MG63 (cell line): ENCODE measurements around the gene NFIC. TPM values are rescaled to one million over a fixed set of nuclear protein-coding genes. Genes with fewer than 3 reads are reported as not detected.
"Not testable (repeated sequence)": the region's sequence is repeated elsewhere in the genome, so short reads cannot be mapped to it uniquely, and the experiment has no call there.

Experiments used
- DNase-seq: peaks from one replicate; pipeline ENCODE4 v3.0.0-alpha.2; 2020
- H3K27me3 ChIP-seq: fragments of 250-450 bp; sonication (Bioruptor Pico); 2 replicates; pipeline ENCODE4 v1.5.1; 2020; ENCODE audit warnings: mild to moderate bottlenecking, moderate library complexity
- H3K36me3 ChIP-seq: fragments of 250-450 bp; sonication (Bioruptor Pico); 2 replicates; pipeline ENCODE4 v1.5.1; 2020; ENCODE audit warnings: mild to moderate bottlenecking, moderate library complexity
- H3K4me3 ChIP-seq: fragments of 250-450 bp; sonication (Bioruptor Pico); 2 replicates; pipeline ENCODE4 v1.5.1; 2020; ENCODE audit warnings: mild to moderate bottlenecking, moderate library complexity
- H3K9me3 ChIP-seq: fragments of 250-450 bp; sonication (Bioruptor Pico); 2 replicates; pipeline ENCODE4 v1.5.1; 2020; ENCODE audit warnings: mild to moderate bottlenecking, moderate library complexity
- total RNA-seq: library from RNA; depleted of rRNA; stranded (reverse); fragments of >200 nt; shearing (Covaris generic); gene quantifications from 2 replicates; pipeline ENCODE4 v1.2.3, GENCODE V29; 2014; ENCODE audit warnings: low replicate concordance

NFIC gene
- total RNA-seq, 1 experiment from 2014 or later, result 14.1 TPM

GRCh38 chr19:3398900-3399278 lies 32.5 kb downstream of the NFIC start:
- Histone ChIP-seq H3K27me3 (no peaks in the 10 kb centered on the region), H3K36me3 (peaks cover 10% of the 10 kb centered on the region), H3K9me3 (no peaks in the 10 kb centered on the region), H3K4me3 (no peak overlapping the region)
- DNase-seq, result no peak

DNA sequence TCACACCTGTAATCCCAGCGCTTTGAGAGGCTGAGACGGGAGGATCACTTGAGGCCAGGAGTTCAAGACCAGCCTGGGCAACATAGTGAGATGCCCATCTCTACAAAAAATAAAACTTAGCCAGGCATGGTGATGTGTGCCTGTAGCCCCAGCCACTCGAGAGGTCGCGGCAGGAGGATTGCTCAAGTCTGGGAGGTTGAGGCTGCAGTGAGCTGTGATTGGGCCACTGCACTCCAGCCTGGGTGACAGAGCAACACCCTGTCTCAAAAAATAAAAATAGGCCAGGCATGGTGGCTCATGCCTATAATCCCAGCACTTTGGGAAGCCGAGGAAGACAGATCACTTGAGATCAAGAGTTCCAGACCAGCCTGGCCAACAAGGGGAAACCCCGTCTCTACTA lies 32.9 kb downstream of the NFIC start:
- H3K4me3 ChIP-seq, H3K36me3 ChIP-seq, DNase-seq, H3K27me3 ChIP-seq, H3K9me3 ChIP-seq: not testable (repeated sequence)

DNA sequence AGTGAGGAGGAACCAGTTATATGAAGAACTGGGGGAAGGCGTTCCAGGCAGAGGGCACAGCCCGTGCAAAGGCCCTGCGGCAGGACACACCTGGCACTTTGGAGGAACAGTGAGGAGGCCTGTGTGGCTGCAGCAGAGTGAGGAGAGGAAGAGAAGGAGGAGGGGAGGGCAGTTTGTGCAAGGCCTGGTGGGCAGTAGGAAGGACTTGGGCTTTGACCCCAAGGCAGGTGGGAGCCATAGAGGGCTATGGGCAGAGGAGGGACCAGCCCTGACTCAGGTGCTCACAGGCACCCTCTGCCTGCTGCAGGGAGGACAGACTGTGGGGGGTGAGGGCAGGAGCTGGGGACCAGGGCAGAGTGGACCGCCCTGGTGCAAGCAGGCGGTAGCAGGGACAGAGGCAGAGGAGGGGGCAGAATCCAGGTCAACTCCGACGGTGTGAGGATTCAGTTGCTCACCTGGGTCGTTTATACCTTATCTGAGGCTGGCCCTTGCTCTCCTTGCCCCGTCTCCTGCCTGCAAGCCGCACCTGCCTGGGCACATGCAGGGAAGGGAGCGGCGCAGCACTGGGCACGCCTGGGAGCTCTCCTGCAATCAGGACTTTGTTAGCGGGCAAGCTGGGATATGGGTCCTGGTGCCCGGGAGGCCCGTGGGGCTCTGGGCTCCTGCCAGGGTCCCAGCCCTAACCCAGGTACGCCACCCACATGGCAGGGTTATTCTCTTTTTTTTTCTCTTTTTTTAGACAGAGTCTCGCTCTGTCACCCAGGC lies 34.8 kb downstream of the NFIC start:
- no peak for DNase-seq
- H3K27me3 ChIP-seq, result no peaks in the 10 kb centered on the region
- H3K36me3 ChIP-seq, result peaks cover 4% of the 10 kb centered on the region; the same call in 1 of the 2 replicates
- no peak overlapping the region for H3K4me3 ChIP-seq
- H3K9me3 ChIP-seq, result no peaks in the 10 kb centered on the region

DNA sequence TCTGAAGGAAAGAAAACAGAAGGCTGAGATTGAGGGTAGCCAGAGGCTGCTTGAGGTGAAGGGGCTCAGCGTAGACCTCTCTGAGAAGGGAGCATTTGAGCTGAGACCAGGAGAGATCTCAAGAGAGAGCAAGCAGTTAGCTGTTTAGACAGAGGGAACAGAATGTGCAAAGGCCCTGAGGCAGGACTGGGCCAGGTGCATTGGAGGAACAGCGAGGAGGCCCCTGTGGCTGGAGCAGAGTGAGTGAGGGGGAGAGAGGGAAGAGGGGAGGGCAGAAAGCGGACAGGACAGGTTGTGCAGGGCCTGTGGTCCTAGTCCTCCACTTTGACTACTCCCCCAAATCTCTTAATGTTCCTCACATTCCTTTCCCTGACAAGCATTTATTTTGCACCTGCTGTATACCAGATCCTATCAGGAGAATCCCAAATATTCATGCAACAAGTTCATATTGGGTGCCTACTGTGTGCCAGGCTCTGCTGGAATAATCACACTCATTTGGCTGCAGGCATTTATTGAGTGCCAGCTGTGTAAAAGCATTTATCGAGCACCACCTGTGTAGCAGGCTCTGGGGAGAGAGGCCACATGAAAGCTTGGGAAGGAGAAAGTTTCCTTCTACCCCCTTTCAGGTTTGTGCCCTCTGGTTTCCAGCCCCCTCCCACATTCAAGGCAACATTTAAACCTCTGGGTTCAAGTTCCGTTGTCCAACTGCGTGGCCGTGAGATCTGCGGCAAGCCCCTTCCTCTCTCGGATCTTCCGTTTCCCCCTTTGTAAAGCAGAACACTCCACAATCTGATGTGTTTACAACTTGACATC lies 36.5 kb downstream of the NFIC start:
- Histone ChIP-seq H3K9me3 (no peaks in the 10 kb centered on the region), H3K27me3 (no peaks in the 10 kb centered on the region), H3K4me3 (no peak overlapping the region), H3K36me3 (peaks cover 4% of the 10 kb centered on the region; the same call in 1 of the 2 replicates)
- DNase-seq, result no peak

DNA sequence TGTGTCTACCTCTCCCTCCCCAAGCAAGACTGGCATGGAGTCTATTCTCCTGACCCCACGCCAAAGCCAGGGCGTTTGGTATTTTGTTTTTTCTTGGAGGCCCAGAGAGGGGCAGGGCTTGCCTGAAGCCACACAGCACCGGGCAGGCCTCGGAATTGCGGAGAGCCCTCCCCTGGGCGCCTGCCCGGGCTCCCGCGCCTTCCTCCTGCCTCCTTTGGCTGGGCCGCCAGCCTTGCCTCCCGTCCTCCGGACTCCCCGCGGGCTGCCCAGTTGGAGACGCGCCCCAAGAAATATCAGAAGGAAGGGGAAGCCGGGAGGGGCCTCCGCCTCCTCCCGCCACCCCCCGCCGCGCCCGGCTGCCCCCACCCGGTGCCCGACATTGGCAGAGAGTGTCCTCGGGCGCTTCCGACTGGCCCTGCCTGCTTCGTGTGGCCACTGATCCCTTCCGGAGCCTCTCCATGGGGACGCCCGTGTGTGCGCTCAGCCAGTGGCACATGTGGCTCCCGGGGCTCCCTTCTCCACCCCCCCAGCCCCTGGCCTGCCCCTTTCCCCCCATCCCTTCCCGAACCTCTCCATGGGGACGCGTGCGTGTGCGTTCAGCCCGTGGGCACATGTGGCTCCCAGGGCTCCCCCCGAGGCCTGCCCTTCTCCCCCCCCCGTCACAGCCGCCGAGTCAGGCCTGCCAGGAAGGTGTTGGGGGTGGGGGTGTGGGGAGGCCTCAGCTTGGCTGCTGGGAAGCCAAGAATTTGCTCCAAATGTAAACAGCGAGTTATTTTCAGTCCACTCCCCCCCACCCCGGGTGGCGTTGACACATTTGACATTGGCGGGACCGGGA lies 37.3 kb downstream of the NFIC start:
- Histone ChIP-seq H3K36me3 (peaks cover 7% of the 10 kb centered on the region; the same call in 1 of the 2 replicates), H3K9me3 (no peaks in the 10 kb centered on the region), H3K27me3 (no peaks in the 10 kb centered on the region), H3K4me3 (no peak overlapping the region)
- peak; percentile 86 for DNase-seq

DNA sequence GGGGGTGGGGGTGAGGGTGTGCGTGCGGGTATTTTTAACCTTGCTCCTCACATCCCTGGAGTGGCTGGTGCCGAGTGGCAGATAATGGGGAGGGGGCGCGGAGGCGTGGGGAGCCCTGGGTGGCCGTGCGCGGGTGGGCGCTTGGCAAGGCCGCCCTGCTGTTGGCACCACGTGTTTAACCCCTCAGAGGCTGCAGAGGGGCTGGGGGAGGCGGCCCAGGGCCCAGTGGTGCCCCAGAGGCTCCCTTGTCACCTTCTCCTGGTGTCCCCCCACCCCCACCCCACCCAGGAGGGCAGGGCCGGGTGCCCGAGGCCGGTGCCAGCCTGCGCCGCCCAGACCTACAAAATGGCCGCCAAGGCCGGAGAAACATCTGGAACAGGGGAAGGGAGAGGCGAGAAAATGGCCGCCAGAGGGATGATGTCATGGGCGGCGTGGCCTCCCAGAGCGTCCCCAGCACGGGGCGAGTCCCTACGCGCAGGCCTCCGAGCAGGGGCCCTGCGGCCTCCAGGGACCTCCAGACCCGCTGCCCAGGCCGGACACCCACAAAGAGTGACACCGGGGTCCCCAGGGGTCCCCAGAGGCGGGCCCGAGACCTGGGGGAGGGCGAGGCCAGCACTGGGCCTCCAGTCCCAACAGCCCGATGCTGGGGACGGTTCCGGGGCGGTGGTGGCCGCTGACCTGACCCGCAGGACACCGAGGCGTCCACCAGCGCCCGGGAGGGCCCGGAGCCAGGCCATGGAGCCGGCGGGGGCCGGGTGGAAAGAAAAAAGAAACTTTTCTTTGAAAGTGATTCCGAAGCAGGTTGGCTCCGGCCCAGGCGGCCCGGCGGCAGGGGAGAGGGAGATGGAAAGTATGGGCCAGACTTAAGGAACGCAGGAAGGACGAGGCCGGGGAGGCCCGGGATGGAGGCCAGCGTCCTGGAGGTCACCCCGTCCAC lies 38.2 kb downstream of the NFIC start:
- Histone ChIP-seq H3K27me3 (no peaks in the 10 kb centered on the region), H3K36me3 (peaks cover 11% of the 10 kb centered on the region; the same call in 1 of the 2 replicates), H3K9me3 (no peaks in the 10 kb centered on the region), H3K4me3 (peak overlapping the region; percentile 14; the same call in 1 of the 2 replicates)
- DNase-seq, result peak; percentile 74

DNA sequence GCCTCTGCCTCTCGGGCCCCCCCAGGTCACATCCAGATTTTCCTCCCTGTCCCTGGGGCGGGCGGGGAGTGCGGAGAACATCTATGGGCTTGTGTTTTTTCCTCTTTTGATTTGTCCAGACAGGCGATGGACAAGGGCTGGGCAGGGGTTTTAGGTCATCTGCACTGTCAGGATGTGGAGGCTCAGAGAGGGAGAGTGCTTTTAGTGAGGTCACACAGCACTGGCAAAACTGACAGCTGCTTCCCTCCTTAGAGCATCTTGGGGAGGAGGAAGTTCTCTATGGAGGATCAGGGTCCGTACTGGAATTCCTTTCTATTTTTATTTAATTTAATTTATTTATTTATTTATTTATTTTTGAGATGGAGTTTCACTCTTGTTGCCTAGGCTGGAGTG lies 38.9 kb downstream of the NFIC start:
- no peak for DNase-seq
- no peaks in the 10 kb centered on the region for H3K9me3 ChIP-seq
- H3K27me3 ChIP-seq, result no peaks in the 10 kb centered on the region
- no peak overlapping the region for H3K4me3 ChIP-seq
- peaks cover 11% of the 10 kb centered on the region; the same call in 1 of the 2 replicates for H3K36me3 ChIP-seq

DNA sequence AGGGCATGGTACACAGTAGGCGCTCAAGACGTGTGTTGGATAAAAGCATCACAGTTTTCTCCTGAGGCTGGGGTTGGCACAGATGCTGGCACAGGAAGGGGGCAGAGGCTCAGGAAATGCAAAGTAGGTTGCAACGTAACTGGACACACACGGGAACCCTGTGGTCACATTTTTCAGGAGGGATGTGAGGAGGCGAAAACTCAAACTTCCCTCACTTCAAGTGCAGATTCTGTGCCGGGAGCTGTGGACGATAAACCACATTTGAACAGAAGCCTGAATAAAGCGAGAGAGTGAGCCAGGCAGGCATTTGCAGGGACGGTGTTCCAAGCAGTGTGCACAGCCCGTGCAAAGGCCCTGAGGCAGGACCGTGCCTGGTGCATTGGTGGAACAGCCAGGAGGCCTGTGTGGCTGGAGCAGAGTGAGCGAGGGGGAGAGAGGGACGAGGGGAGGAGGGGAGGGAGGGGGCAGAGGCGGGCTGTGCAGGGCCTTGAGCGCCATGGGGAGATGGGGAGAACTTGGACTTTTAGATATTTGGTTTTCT lies 40.3 kb downstream of the NFIC start:
- Histone ChIP-seq H3K27me3 (no peaks in the 10 kb centered on the region), H3K36me3 (peaks cover 12% of the 10 kb centered on the region; the same call in 1 of the 2 replicates)

GRCh38 chr19:3407556-3408516 lies 41.5 kb downstream of the NFIC start:
- DNase-seq, result peak; percentile 30
- no peaks in the 10 kb centered on the region for H3K9me3 ChIP-seq
- no peaks in the 10 kb centered on the region for H3K27me3 ChIP-seq
- peaks cover 12% of the 10 kb centered on the region; the same call in 1 of the 2 replicates for H3K36me3 ChIP-seq
- H3K4me3 ChIP-seq, result no peak overlapping the region

More for the DNA sequence above, 40.3 kb downstream of the NFIC start:
- Histone ChIP-seq H3K9me3 (no peaks in the 10 kb centered on the region), H3K4me3 (no peak overlapping the region)
- DNase-seq, result no peak

DNA sequence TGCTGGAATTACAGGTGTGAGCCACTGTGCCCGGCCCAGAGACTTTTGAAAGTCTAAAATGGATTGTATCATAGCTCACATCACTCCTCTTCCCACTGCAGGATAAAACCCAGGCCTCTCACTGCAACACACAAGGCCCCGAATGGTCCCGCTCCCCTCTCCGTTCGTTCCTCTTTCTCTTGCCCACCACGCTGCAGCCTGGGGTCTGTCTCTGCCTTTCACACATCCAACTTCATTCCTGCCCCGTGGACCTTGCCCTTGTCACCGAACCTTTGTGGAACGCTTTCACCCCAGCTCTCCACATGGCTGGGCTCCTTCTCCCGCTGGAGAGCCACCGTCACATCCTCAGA lies 42.6 kb downstream of the NFIC start:
- Histone ChIP-seq H3K9me3 (no peaks in the 10 kb centered on the region), H3K27me3 (no peaks in the 10 kb centered on the region), H3K4me3 (no peak overlapping the region), H3K36me3 (peaks cover 10% of the 10 kb centered on the region; the same call in 1 of the 2 replicates)
- DNase-seq, result no peak

DNA sequence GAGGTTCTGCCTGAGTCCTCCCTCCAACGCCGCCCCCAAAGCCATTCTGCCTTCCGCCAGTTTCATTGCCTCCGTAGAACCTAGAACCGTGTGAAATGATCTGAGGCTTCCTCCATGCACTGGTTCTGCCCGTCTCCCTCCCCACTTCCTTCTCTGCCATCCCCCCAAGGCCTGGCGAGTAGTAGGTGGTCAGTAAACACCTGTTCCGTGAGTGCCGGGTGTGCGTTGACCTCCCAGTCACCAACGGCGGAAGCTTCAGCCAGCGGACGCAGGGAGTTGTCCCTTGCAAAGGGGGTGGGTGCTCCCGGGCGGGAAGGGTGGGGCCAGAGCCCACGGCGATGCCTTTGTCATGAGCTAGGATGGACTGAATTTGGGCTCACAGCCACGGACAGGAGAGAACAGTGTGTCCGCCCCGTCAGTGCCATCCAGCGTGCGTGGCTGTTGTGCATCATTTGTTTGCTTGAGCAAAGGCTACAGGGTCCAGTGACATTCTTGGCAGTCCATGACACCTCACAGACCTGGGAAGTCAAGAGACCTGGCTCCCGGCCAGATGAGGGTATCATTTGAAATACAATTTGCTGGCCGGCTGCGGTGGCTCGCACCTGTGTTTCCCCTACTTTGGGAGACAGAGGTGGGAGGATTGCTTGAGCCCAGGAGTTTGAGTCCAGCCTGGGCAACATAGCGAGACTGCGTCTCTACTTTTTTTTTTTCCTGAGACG lies 43.1 kb downstream of the NFIC start:
- no peaks in the 10 kb centered on the region for H3K9me3 ChIP-seq
- no peak overlapping the region for H3K4me3 ChIP-seq
- peaks cover 10% of the 10 kb centered on the region; the same call in 1 of the 2 replicates for H3K36me3 ChIP-seq
- H3K27me3 ChIP-seq, result no peaks in the 10 kb centered on the region
- no peak for DNase-seq

DNA sequence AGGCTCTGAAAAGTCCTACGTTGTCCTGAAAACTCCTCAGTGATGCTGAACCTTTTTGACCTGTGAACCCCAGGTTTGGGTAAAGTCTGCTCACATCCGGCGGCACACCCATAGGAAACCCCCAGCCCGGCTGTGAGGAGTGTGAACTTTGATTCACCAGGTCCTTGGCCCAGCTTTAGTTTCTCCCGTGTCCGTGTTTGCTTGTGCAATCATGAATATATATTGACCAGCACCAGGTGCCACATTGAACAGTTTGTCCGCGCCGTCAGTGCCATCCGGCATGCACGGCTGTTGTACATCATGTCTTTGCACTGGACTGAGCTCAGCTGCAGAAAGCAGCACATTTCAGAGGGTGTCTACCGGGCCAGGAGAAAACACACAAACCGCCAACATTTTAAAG lies 45.3 kb downstream of the NFIC start:
- H3K36me3 ChIP-seq, result peaks cover 10% of the 10 kb centered on the region; the same call in 1 of the 2 replicates
- no peak overlapping the region for H3K4me3 ChIP-seq
- H3K27me3 ChIP-seq, result no peaks in the 10 kb centered on the region
- no peaks in the 10 kb centered on the region for H3K9me3 ChIP-seq
- no peak for DNase-seq

DNA sequence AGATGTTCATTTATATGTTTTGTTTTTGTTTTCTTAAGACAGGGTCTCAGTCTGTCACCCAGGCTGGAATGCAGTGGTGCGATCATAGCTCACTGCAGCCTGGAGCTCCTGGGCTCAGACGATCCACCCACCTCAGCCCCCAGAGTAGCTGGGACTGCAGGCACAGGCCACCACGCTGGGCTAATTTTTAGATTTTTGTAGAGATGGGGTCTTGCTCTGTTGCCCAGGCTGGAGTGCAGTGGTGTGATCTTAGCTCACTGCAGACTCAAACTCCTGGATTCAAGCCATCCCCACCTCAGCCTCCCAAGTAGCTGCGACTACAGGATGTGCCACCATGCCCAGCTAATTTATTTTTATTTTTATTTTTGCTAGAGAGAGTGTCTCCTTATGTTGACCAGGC lies 45.7 kb downstream of the NFIC start:
- Histone ChIP-seq H3K4me3 (no peak overlapping the region), H3K36me3 (peaks cover 10% of the 10 kb centered on the region), H3K9me3 (no peaks in the 10 kb centered on the region), H3K27me3 (no peaks in the 10 kb centered on the region)
- DNase-seq, result no peak

GRCh38 chr19:3413796-3414327 lies 47.5 kb downstream of the NFIC start:
- no peak for DNase-seq

More at GRCh38 chr19:3413796-3414327, 47.5 kb downstream of the NFIC start:
- peaks cover 9% of the 10 kb centered on the region for H3K36me3 ChIP-seq
- no peak overlapping the region for H3K4me3 ChIP-seq
- H3K9me3 ChIP-seq, result no peaks in the 10 kb centered on the region
- no peaks in the 10 kb centered on the region for H3K27me3 ChIP-seq
